IMR-90 (cell line): ENCODE data around the gene LRP3.

Experiments
- BHLHE40 ChIP-seq: fragments of 150-350 bp; IDR thresholded peaks from 2 replicates; pipeline ENCODE4 v1.6.1; 2016; ENCODE audit warnings: mild to moderate bottlenecking, low read depth, low read length
- CEBPB ChIP-seq: IDR thresholded peaks from 2 replicates; pipeline ENCODE4 v1.6.1; 2012; ENCODE audit warnings: low read depth, low read length, improper control_type of control experiment
- CHD1 ChIP-seq: IDR thresholded peaks from 2 replicates; pipeline ENCODE4 v1.6.1; 2012; ENCODE audit warnings: low read depth, low read length, improper control_type of control experiment
- CTCF ChIP-seq: conservative IDR thresholded peaks from 2 replicates; pipeline ENCODE4 v1.5.1; 2012; ENCODE audit warnings: mild to moderate bottlenecking, low read depth, low read length, improper control_type of control experiment
- FOS ChIP-seq: fragments of 150-350 bp; IDR thresholded peaks from 2 replicates; pipeline ENCODE4 v1.6.1; 2016; ENCODE audit warnings: low read depth, low read length
- MAZ ChIP-seq: IDR thresholded peaks from 2 replicates; pipeline ENCODE4 v1.6.1; 2012; ENCODE audit warnings: low read depth, mild to moderate bottlenecking, low read length, improper control_type of control experiment, moderate library complexity, borderline replicate concordance
- MXI1 ChIP-seq: IDR thresholded peaks from 2 replicates; pipeline ENCODE4 v1.6.1; 2012; ENCODE audit warnings: low read depth, mild to moderate bottlenecking, low read length, moderate library complexity, borderline replicate concordance
- NFE2L2 ChIP-seq: fragments of 150-350 bp; IDR thresholded peaks from 2 replicates; pipeline ENCODE4 v1.6.1; 2016; ENCODE audit warnings: low read depth, mild to moderate bottlenecking, low read length
- POLR2A ChIP-seq: IDR thresholded peaks from 2 replicates; pipeline ENCODE4 v1.6.1; 2012; ENCODE audit warnings: mild to moderate bottlenecking, low read depth, low read length
- RAD21 ChIP-seq: IDR thresholded peaks from 2 replicates; pipeline ENCODE4 v1.6.1; 2012; ENCODE audit warnings: low read length, improper control_type of control experiment
- RCOR1 ChIP-seq: IDR thresholded peaks from 2 replicates; pipeline ENCODE4 v1.6.1; 2012; ENCODE audit warnings: mild to moderate bottlenecking, low read length, improper control_type of control experiment; ENCODE audit not compliant: insufficient replicate concordance
- RFX5 ChIP-seq: IDR thresholded peaks from 2 replicates; pipeline ENCODE4 v1.8.0; 2012; ENCODE audit warnings: low read depth, mild to moderate bottlenecking, low read length, moderate library complexity
- SMC3 ChIP-seq: fragments of 150-350 bp; IDR thresholded peaks from 2 replicates; pipeline ENCODE4 v1.6.1; 2016; ENCODE audit warnings: low read depth, mild to moderate bottlenecking, antibody characterized with exemption, low read length, moderate library complexity

- TF ChIP-seq FOS (no peak), CTCF (no peak), RCOR1 (no peak), RAD21 (no peak), POLR2A (no peak), MAZ (no peak), CEBPB (no peak), BHLHE40 (no peak), SMC3 (no peak), MXI1 (no peak), NFE2L2 (no peak), RFX5 (no peak), CHD1 (no peak)
Observed at GRCh38 chr19:33248104-33248503, 54.0 kb downstream of the LRP3 start.
